Measurements from ENCODE around the gene YWHAH.

The YWHAH gene

GRCh38 chr22:31954535-31955523 is 10.5 kb downstream of the YWHAH start:
- TF ChIP-seq CTCF (IDR thresholded peaks at IDR 0.05; ENCODE audit: low read depth, low read length) = no peak
- DNase-seq (ENCODE audit: extremely low read depth, low read depth) = no peak

GRCh38 chr22:31956360-31956759 is 12.0 kb downstream of the YWHAH start:
- no peak for TF ChIP-seq CTCF (IDR thresholded peaks at IDR 0.05; ENCODE audit: low read depth, low read length)
- DNase-seq (ENCODE audit: extremely low read depth, low read depth) = no peak

- TF ChIP-seq CTCF (IDR thresholded peaks at IDR 0.05; ENCODE audit: low read depth, low read length) = no peak
- no peak for DNase-seq (ENCODE audit: extremely low read depth, low read depth)
Measured at GRCh38 chr22:31957970-31958594, 13.7 kb downstream of the YWHAH start.

GRCh38 chr22:31958625-31959239 is 14.4 kb downstream of the YWHAH start:
- no peak for TF ChIP-seq CTCF (IDR thresholded peaks at IDR 0.05; ENCODE audit: low read depth, low read length)
- DNase-seq (ENCODE audit: extremely low read depth, low read depth) = no peak

- no peak for DNase-seq (ENCODE audit: extremely low read depth, low read depth)
- TF ChIP-seq CTCF (IDR thresholded peaks at IDR 0.05; ENCODE audit: low read depth, low read length) = no peak
Measured at GRCh38 chr22:31960767-31961166, 16.4 kb downstream of the YWHAH start.

- DNase-seq (ENCODE audit: extremely low read depth, low read depth) = no peak
- TF ChIP-seq CTCF (IDR thresholded peaks at IDR 0.05; ENCODE audit: low read depth, low read length) = no peak
Measured at GRCh38 chr22:31962387-31963125, 18.2 kb downstream of the YWHAH start.
